Osteocyte (in vitro differentiated cells): ENCODE data around the gene E4F1. TPM values are rescaled to one million over a fixed set of nuclear protein-coding genes. Genes with fewer than 3 reads are reported as not detected.
A peak's percentile ranks its signal among the peaks of the same experiment; 100 is the strongest.

Experiments used
- DNase-seq: peaks from one replicate; pipeline ENCODE4 v3.0.0; 2021; ENCODE audit warnings: mixed read lengths; ENCODE audit not compliant: unreplicated experiment; ENCODE audit errors: extremely low spot score
- H3K27ac Mint-ChIP-seq: one replicate; pipeline ENCODE4 v1.8.0; 2021; ENCODE audit warnings: mild to moderate bottlenecking, mixed read lengths; ENCODE audit not compliant: unreplicated experiment
- H3K27me3 Mint-ChIP-seq: one replicate; pipeline ENCODE4 v1.8.0; 2021; ENCODE audit warnings: mixed read lengths; ENCODE audit not compliant: unreplicated experiment
- H3K36me3 Mint-ChIP-seq: one replicate; pipeline ENCODE4 v1.8.0; 2021; ENCODE audit warnings: mixed read lengths; ENCODE audit not compliant: unreplicated experiment
- H3K4me1 Mint-ChIP-seq: one replicate; pipeline ENCODE4 v1.8.0; 2021; ENCODE audit warnings: mixed read lengths; ENCODE audit not compliant: unreplicated experiment
- H3K4me3 Mint-ChIP-seq: one replicate; pipeline ENCODE4 v1.8.0; 2021; ENCODE audit warnings: mild to moderate bottlenecking, moderate library complexity, mixed read lengths; ENCODE audit not compliant: unreplicated experiment
- H3K9me3 Mint-ChIP-seq: one replicate; pipeline ENCODE4 v1.8.0; 2021; ENCODE audit warnings: mixed read lengths; ENCODE audit not compliant: unreplicated experiment
- CTCF ChIP-seq: fragments of 200-600 bp; sonication (generic); IDR thresholded peaks from 2 replicates; pipeline ENCODE4 v1.5.0; 2021; ENCODE audit warnings: antibody characterized with exemption, mild to moderate bottlenecking, moderate library complexity
- total RNA-seq: library from RNA; stranded (reverse); gene quantifications from 2 replicates; pipeline ENCODE4 v1.2.1, GENCODE V29; 2021

E4F1 gene
- total RNA-seq, 1 donor from 2014 or later, result 26.9 TPM

- Mint-ChIP-seq H3K27ac (no peak overlapping the region), H3K27me3 (no peaks in the 10 kb centered on the region), H3K9me3 (no peaks in the 10 kb centered on the region), H3K4me3 (no peak overlapping the region), H3K4me1 (no peaks in the 10 kb centered on the region), H3K36me3 (peaks cover 14% of the 10 kb centered on the region)
- no peak for TF ChIP-seq CTCF
- no peak for DNase-seq
Observed at GRCh38 chr16:2243781-2244180, 20.4 kb downstream of the E4F1 start.

GRCh38 chr16:2244301-2244700, 20.9 kb downstream of the E4F1 start:
- DNase-seq, result no peak
- Mint-ChIP-seq H3K27ac (no peak overlapping the region), H3K4me1 (no peaks in the 10 kb centered on the region), H3K9me3 (no peaks in the 10 kb centered on the region), H3K27me3 (no peaks in the 10 kb centered on the region), H3K4me3 (no peak overlapping the region), H3K36me3 (peaks cover 14% of the 10 kb centered on the region)
- no peak for TF ChIP-seq CTCF

- no peak for TF ChIP-seq CTCF
- no peaks in the 10 kb centered on the region for H3K9me3 Mint-ChIP-seq
- H3K27ac Mint-ChIP-seq, result no peak overlapping the region
- H3K27me3 Mint-ChIP-seq, result no peaks in the 10 kb centered on the region
- peaks cover 3% of the 10 kb centered on the region for H3K4me1 Mint-ChIP-seq
- H3K36me3 Mint-ChIP-seq, result peaks cover 14% of the 10 kb centered on the region
- no peak overlapping the region for H3K4me3 Mint-ChIP-seq
- no peak for DNase-seq
Observed at GRCh38 chr16:2244926-2245795, 21.8 kb downstream of the E4F1 start.

GRCh38 chr16:2246301-2246885, 23.0 kb downstream of the E4F1 start:
- TF ChIP-seq CTCF, result no peak

GRCh38 chr16:2250652-2251295, 27.4 kb downstream of the E4F1 start:
- TF ChIP-seq CTCF, result no peak
- H3K27me3 Mint-ChIP-seq, result no peaks in the 10 kb centered on the region
- peaks cover 24% of the 10 kb centered on the region for H3K36me3 Mint-ChIP-seq
- peak overlapping the region; percentile 87 for H3K4me3 Mint-ChIP-seq
- H3K9me3 Mint-ChIP-seq, result no peaks in the 10 kb centered on the region
- no peak for DNase-seq
- H3K4me1 Mint-ChIP-seq, result peaks cover 15% of the 10 kb centered on the region
- peak overlapping the region; percentile 84 for H3K27ac Mint-ChIP-seq

More at GRCh38 chr16:2246301-2246885, 23.0 kb downstream of the E4F1 start:
- Mint-ChIP-seq H3K4me1 (peaks cover 11% of the 10 kb centered on the region), H3K27me3 (no peaks in the 10 kb centered on the region), H3K4me3 (no peak overlapping the region), H3K9me3 (no peaks in the 10 kb centered on the region), H3K27ac (no peak overlapping the region), H3K36me3 (peaks cover 14% of the 10 kb centered on the region)
- no peak for DNase-seq
